SK-N-SH treated with all-trans-retinoic acid at 6 μM for 48 hours (cell line): ENCODE measurements around the gene TUBA1C.

Source experiments
- ATAC-seq: fragments of 200-7000 bp; cut with Tn5 transposase; 3 replicates; pipeline ENCODE4 v1.9.1; 2020; ENCODE audit warnings: mild to moderate bottlenecking, moderate library complexity
- ARNTL ChIP-seq: fragments of 450-650 bp; formaldehyde crosslinking; IDR thresholded peaks from 2 replicates; pipeline ENCODE4 v1.5.0; 2020; ENCODE audit warnings: low read depth, mild to moderate bottlenecking, moderate library complexity, borderline replicate concordance
- BACH2 ChIP-seq: fragments of 250-450 bp; sonication (Bioruptor Pico); IDR thresholded peaks from 2 replicates; pipeline ENCODE4 v1.9.0; 2021; ENCODE audit warnings: mild to moderate bottlenecking, borderline replicate concordance
- CSDC2 ChIP-seq: fragments of 250-450 bp; sonication (Bioruptor Pico); IDR thresholded peaks from 2 replicates; pipeline ENCODE4 v1.5.0; 2020; ENCODE audit warnings: mild to moderate bottlenecking, moderate library complexity
- ESRRG ChIP-seq: fragments of 250-450 bp; sonication (Bioruptor Pico); IDR thresholded peaks from 2 replicates; pipeline ENCODE4 v1.6.1; 2021; ENCODE audit warnings: mild to moderate bottlenecking
- GLIS3 ChIP-seq: fragments of 250-450 bp; sonication (Bioruptor Pico); IDR thresholded peaks from 2 replicates; pipeline ENCODE4 v1.5.0; 2020; ENCODE audit warnings: mild to moderate bottlenecking, moderate library complexity
- OSR1 ChIP-seq: fragments of 250-450 bp; sonication (Bioruptor Pico); IDR thresholded peaks from 2 replicates; pipeline ENCODE4 v1.8.0; 2022; ENCODE audit warnings: moderate library complexity, mild to moderate bottlenecking, inconsistent platforms
- PPARA ChIP-seq: fragments of 250-450 bp; sonication (Bioruptor Pico); IDR thresholded peaks from 2 replicates; pipeline ENCODE4 v1.5.0; 2020; ENCODE audit warnings: mild to moderate bottlenecking, borderline replicate concordance
- RARB ChIP-seq: fragments of 250-450 bp; sonication (Bioruptor Pico); IDR thresholded peaks from 2 replicates; pipeline ENCODE4 v1.8.0; 2021; ENCODE audit warnings: mild to moderate bottlenecking, moderate library complexity
- TCF4 ChIP-seq: fragments of 250-450 bp; sonication (Bioruptor Pico); IDR thresholded peaks from 2 replicates; pipeline ENCODE4 v1.8.0; 2021; ENCODE audit warnings: mild to moderate bottlenecking, moderate library complexity, borderline replicate concordance
- TOX ChIP-seq: fragments of 250-450 bp; sonication (Bioruptor Pico); IDR thresholded peaks from 2 replicates; pipeline ENCODE4 v1.8.0; 2021; ENCODE audit warnings: mild to moderate bottlenecking, moderate library complexity, borderline replicate concordance
- ZC3H10 ChIP-seq: fragments of 250-450 bp; sonication (Bioruptor Pico); IDR thresholded peaks from 2 replicates; pipeline ENCODE4 v1.5.1; 2021; ENCODE audit warnings: mild to moderate bottlenecking, moderate library complexity
- ZFP3 ChIP-seq: fragments of 250-450 bp; sonication (Bioruptor Pico); IDR thresholded peaks from 2 replicates; pipeline ENCODE4 v1.5.0; 2020; ENCODE audit warnings: mild to moderate bottlenecking, moderate library complexity
- ZFP30 ChIP-seq: fragments of 450-650 bp; formaldehyde crosslinking; IDR thresholded peaks from 2 replicates; pipeline ENCODE4 v1.5.0; 2022; ENCODE audit warnings: mild to moderate bottlenecking, moderate library complexity
- ZNF565 ChIP-seq: fragments of 450-650 bp; formaldehyde crosslinking; conservative IDR thresholded peaks from 2 replicates; pipeline ENCODE4 v1.5.0; 2020; ENCODE audit warnings: low read depth, mild to moderate bottlenecking, moderate library complexity
- ZNF70 ChIP-seq: fragments of 450-650 bp; formaldehyde crosslinking; IDR thresholded peaks from 2 replicates; pipeline ENCODE4 v1.5.0; 2020; ENCODE audit warnings: mild to moderate bottlenecking, moderate library complexity
- TF ChIP-seq, protein P1 (sequence below): fragments of 250-450 bp; sonication (Bioruptor Pico); IDR thresholded peaks from 2 replicates; pipeline ENCODE4 v1.8.0; 2020; ENCODE audit warnings: mild to moderate bottlenecking, moderate library complexity, borderline replicate concordance
- TF ChIP-seq, protein P2 (sequence below): fragments of 250-450 bp; sonication (Bioruptor Pico); IDR thresholded peaks from 2 replicates; pipeline ENCODE4 v1.5.1; 2020; ENCODE audit warnings: low read depth, mild to moderate bottlenecking, moderate library complexity
- TF ChIP-seq, protein P3 (sequence below): fragments of 250-450 bp; sonication (Bioruptor Pico); IDR thresholded peaks from 2 replicates; pipeline ENCODE4 v1.5.1; 2021; ENCODE audit warnings: mild to moderate bottlenecking, moderate library complexity
- TF ChIP-seq, protein P4 (sequence below): fragments of 250-450 bp; sonication (Bioruptor Pico); IDR thresholded peaks from 2 replicates; pipeline ENCODE4 v1.8.0; 2021; ENCODE audit warnings: low read depth, mild to moderate bottlenecking, moderate library complexity, borderline replicate concordance
- TF ChIP-seq, protein P5 (sequence below): fragments of 250-450 bp; sonication (Bioruptor Pico); IDR thresholded peaks from 2 replicates; pipeline ENCODE4 v1.5.0; 2020; ENCODE audit warnings: mild to moderate bottlenecking, moderate library complexity

Gene TUBA1C

DNA sequence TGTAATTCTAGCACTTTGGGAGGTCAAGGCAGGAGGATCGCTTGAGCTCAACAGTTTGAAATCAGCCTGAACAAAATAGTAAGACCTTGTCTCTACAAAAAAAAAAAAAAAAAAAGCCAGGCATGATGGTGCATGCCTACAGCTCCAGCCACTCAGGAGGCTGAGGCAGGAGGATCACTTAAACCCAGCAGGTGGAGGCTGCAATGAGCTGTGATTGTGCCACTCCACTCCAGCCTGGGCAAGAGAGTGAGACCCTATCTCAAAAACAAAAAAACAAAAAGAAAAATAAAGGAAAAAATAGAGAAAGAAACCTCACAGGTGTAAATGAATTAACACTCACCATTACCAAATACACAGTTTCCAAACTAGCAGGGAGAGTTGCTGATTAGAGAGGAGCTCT lies 41.8 kb upstream of the TUBA1C start:
- no peak for ATAC-seq
- no peak for TF ChIP-seq ZC3H10
- TF ChIP-seq, protein P1, sequence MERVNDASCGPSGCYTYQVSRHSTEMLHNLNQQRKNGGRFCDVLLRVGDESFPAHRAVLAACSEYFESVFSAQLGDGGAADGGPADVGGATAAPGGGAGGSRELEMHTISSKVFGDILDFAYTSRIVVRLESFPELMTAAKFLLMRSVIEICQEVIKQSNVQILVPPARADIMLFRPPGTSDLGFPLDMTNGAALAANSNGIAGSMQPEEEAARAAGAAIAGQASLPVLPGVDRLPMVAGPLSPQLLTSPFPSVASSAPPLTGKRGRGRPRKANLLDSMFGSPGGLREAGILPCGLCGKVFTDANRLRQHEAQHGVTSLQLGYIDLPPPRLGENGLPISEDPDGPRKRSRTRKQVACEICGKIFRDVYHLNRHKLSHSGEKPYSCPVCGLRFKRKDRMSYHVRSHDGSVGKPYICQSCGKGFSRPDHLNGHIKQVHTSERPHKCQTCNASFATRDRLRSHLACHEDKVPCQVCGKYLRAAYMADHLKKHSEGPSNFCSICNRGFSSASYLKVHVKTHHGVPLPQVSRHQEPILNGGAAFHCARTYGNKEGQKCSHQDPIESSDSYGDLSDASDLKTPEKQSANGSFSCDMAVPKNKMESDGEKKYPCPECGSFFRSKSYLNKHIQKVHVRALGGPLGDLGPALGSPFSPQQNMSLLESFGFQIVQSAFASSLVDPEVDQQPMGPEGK (CRISPR knock-in tag), result no peak
- TF ChIP-seq, protein P2, sequence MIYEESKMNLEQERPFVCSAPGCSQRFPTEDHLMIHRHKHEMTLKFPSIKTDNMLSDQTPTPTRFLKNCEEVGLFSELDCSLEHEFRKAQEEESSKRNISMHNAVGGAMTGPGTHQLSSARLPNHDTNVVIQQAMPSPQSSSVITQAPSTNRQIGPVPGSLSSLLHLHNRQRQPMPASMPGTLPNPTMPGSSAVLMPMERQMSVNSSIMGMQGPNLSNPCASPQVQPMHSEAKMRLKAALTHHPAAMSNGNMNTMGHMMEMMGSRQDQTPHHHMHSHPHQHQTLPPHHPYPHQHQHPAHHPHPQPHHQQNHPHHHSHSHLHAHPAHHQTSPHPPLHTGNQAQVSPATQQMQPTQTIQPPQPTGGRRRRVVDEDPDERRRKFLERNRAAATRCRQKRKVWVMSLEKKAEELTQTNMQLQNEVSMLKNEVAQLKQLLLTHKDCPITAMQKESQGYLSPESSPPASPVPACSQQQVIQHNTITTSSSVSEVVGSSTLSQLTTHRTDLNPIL (CRISPR knock-in tag), result no peak
- TF ChIP-seq ZNF70 (CRISPR knock-in tag), result no peak
- TF ChIP-seq ZFP30 (CRISPR knock-in tag), result no peak
- TF ChIP-seq PPARA (CRISPR knock-in tag), result no peak
- no peak for TF ChIP-seq RARB (CRISPR knock-in tag)
- no peak for TF ChIP-seq GLIS3 (CRISPR knock-in tag)
- no peak for TF ChIP-seq OSR1 (CRISPR knock-in tag)
- no peak for TF ChIP-seq CSDC2 (CRISPR knock-in tag)
- TF ChIP-seq TCF4, result no peak
- no peak for TF ChIP-seq TOX (CRISPR knock-in tag)
- no peak for TF ChIP-seq BACH2 (CRISPR knock-in tag)
- TF ChIP-seq, protein P3, sequence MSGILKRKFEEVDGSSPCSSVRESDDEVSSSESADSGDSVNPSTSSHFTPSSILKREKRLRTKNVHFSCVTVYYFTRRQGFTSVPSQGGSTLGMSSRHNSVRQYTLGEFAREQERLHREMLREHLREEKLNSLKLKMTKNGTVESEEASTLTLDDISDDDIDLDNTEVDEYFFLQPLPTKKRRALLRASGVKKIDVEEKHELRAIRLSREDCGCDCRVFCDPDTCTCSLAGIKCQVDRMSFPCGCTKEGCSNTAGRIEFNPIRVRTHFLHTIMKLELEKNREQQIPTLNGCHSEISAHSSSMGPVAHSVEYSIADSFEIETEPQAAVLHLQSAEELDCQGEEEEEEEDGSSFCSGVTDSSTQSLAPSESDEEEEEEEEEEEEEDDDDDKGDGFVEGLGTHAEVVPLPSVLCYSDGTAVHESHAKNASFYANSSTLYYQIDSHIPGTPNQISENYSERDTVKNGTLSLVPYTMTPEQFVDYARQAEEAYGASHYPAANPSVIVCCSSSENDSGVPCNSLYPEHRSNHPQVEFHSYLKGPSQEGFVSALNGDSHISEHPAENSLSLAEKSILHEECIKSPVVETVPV (CRISPR knock-in tag), result no peak
- TF ChIP-seq ZNF565, result no peak

DNA sequence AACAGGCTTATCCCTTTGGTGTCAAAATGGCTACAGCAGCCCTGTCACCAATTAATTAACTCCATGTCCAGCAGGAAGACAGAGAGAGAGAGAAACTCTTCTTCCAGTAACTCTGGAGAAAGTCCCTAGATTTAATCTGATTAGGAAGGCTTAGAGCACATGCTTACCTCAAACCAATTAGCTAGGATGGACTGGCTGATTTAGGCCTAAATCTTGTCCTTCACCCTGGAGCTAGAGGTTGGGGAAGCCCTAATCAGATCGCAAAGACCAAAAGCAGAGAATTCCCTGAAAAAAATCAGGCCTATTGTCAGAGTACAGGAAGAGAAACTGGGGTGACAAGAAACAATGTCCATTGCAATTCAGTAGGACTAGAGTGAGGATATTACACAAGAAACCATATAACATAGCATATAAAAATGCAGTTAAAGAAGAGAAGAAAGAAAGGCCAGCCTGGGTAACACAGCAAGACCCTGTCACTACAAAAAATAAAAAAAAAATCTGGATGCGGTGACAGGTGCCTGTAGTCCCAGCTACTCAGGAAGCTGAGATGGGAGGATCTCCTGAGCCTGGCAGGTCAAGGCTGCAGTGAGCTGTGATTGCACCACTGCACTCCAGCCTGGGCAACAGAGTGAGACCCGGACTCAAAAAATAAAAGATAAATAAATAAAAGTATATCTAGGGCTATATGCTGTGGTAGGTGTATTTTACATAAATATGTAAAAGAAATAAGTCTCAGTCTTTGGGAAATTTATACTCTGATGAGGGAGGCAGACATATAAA lies 41.1 kb upstream of the TUBA1C start:
- TF ChIP-seq TCF4 (peak; percentile 48), ZFP30 (CRISPR knock-in tag) (no peak)
- ATAC-seq, result no peak; the same call in 2 of the 3 replicates

DNA sequence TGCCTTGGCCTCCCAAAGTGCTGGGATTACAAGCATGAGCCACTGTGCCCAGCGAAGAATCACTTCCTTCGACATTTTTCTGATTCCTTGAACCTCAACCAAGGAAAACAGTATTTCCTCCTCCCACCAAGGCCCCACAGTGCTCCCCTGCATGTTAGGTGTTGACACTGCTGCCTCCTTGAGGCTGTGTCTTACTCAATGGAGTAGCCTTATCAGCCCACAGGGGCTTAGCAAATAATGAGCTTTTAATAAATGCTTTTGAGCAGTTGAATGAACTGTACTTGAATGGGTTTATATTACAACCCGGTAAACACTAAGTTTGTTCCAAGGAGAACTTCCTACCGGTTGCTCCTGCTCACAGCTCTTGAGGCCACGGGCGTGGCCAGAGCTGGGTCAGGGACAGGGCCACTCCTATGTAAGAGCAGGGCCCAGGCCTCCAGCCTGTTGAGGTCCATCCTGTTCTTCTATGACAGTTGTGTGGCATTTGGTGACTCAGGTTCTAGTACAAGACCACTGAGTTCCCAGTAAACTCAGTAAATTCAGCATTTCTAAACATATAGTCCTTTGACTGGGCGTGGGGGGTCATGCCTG lies 39.2 kb upstream of the TUBA1C start:
- no peak for TF ChIP-seq CSDC2 (CRISPR knock-in tag)
- no peak for TF ChIP-seq TOX (CRISPR knock-in tag)
- TF ChIP-seq, protein P4, sequence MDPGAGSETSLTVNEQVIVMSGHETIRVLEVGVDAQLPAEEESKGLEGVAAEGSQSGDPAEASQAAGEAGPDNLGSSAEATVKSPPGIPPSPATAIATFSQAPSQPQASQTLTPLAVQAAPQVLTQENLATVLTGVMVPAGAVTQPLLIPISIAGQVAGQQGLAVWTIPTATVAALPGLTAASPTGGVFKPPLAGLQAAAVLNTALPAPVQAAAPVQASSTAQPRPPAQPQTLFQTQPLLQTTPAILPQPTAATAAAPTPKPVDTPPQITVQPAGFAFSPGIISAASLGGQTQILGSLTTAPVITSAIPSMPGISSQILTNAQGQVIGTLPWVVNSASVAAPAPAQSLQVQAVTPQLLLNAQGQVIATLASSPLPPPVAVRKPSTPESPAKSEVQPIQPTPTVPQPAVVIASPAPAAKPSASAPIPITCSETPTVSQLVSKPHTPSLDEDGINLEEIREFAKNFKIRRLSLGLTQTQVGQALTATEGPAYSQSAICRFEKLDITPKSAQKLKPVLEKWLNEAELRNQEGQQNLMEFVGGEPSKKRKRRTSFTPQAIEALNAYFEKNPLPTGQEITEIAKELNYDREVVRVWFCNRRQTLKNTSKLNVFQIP (CRISPR knock-in tag), result no peak
- no peak for TF ChIP-seq ARNTL
- no peak for TF ChIP-seq ZFP3 (CRISPR knock-in tag)
- TF ChIP-seq, protein P3 (CRISPR knock-in tag), result no peak
- TF ChIP-seq, all 23 proteins: peak for 0
- ATAC-seq, result peak; percentile 48

DNA sequence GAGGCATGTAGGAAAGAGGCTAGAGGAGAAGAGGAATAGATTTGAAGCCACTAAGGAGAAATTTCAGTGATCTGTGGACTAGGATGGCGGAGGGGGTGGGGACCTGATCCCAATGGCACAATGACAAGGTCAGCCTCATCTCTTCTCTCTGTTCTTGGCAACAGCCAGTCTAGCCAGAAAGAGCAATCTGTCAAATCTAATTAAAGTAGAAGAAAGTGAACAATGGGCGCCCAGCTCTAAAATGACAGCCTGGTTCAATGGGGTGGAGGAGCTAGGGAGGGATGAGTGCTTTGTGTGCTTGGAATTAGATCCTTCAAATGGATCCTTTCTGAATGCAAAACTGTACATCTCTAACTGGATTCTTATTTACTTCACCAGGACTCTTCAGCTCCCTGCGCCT lies 37.2 kb upstream of the TUBA1C start:
- no peak for ATAC-seq
- TF ChIP-seq, protein P5, sequence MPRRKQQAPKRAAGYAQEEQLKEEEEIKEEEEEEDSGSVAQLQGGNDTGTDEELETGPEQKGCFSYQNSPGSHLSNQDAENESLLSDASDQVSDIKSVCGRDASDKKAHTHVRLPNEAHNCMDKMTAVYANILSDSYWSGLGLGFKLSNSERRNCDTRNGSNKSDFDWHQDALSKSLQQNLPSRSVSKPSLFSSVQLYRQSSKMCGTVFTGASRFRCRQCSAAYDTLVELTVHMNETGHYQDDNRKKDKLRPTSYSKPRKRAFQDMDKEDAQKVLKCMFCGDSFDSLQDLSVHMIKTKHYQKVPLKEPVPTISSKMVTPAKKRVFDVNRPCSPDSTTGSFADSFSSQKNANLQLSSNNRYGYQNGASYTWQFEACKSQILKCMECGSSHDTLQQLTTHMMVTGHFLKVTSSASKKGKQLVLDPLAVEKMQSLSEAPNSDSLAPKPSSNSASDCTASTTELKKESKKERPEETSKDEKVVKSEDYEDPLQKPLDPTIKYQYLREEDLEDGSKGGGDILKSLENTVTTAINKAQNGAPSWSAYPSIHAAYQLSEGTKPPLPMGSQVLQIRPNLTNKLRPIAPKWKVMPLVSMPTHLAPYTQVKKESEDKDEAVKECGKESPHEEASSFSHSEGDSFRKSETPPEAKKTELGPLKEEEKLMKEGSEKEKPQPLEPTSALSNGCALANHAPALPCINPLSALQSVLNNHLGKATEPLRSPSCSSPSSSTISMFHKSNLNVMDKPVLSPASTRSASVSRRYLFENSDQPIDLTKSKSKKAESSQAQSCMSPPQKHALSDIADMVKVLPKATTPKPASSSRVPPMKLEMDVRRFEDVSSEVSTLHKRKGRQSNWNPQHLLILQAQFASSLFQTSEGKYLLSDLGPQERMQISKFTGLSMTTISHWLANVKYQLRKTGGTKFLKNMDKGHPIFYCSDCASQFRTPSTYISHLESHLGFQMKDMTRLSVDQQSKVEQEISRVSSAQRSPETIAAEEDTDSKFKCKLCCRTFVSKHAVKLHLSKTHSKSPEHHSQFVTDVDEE, result no peak
- TF ChIP-seq ESRRG (CRISPR knock-in tag) (no peak), ARNTL (no peak), CSDC2 (CRISPR knock-in tag) (no peak), ZFP30 (CRISPR knock-in tag) (no peak), ZC3H10 (no peak)
- TF ChIP-seq, protein P1 (CRISPR knock-in tag), result no peak
- TF ChIP-seq, protein P4 (CRISPR knock-in tag), result no peak
